MCF 10A (cell line): ENCODE results near the gene CDKN1A. TPM values are rescaled to one million over a fixed set of nuclear protein-coding genes. Genes with fewer than 3 reads are reported as not detected.

ENCODE experiments used
- BruUV-seq: library from RNA; stranded (reverse); fragments of 400-500 nt; replicated peaks from 2 replicates; lab custom pipeline; 2021; lab: Mats Ljungman, UMichigan
- CTCF ChIA-PET: fragments of 300-600 bp; sonication (Branson Sonifier 250); formaldehyde crosslinking; extraction: SDS; loops from one replicate; lab custom pipeline; 2021; ENCODE audit warnings: antibody characterized with exemption, inconsistent platforms; lab: Yijun Ruan, JAX
- POLR2A ChIA-PET: fragments of 300-600, 350-650 bp; sonication (Branson Sonifier 250); formaldehyde crosslinking; extraction: SDS; loops from one replicate; lab custom pipeline; 2020; ENCODE audit warnings: antibody characterized with exemption, inconsistent platforms; lab: Yijun Ruan, JAX
- DNase-seq: peaks from one replicate; pipeline ENCODE4 v3.0.0-alpha.2; 2018; ENCODE audit not compliant: unreplicated experiment
- H3K27ac Mint-ChIP-seq: one replicate; pipeline ENCODE4 v1.8.0; 2022; ENCODE audit warnings: mild to moderate bottlenecking, low read depth, mixed read lengths; ENCODE audit not compliant: unreplicated experiment
- H3K27me3 Mint-ChIP-seq: one replicate; pipeline ENCODE4 v1.8.0; 2022; ENCODE audit warnings: mixed read lengths; ENCODE audit not compliant: insufficient read depth, unreplicated experiment
- H3K36me3 Mint-ChIP-seq: one replicate; pipeline ENCODE4 v1.8.0; 2022; ENCODE audit warnings: mild to moderate bottlenecking, moderate library complexity, mixed read lengths; ENCODE audit not compliant: insufficient read depth, unreplicated experiment
- H3K4me1 Mint-ChIP-seq: one replicate; pipeline ENCODE4 v1.8.0; 2022; ENCODE audit warnings: mixed read lengths; ENCODE audit not compliant: insufficient read depth, unreplicated experiment
- H3K4me3 Mint-ChIP-seq: one replicate; pipeline ENCODE4 v1.8.0; 2022; ENCODE audit warnings: mild to moderate bottlenecking, moderate library complexity, mixed read lengths; ENCODE audit not compliant: unreplicated experiment
- H3K9me3 Mint-ChIP-seq: one replicate; pipeline ENCODE4 v1.8.0; 2022; ENCODE audit warnings: mixed read lengths; ENCODE audit not compliant: unreplicated experiment
- intact Hi-C: fragments of 100-400 bp; cut with micrococcal nuclease; formaldehyde crosslinking; loops from 2 replicates; pipeline ENCODE4 v1.14.1; 2022
- total RNA-seq: library from RNA; stranded (reverse); gene quantifications from 2 replicates; pipeline ENCODE4 v1.2.3, GENCODE V29; 2022
- TF ChIP-seq, protein P1 (sequence below): fragments of 200-600 bp; IDR thresholded peaks from one replicate; pipeline ENCODE4 v1.8.0; 2022; ENCODE audit warnings: antibody characterized with exemption, mild to moderate bottlenecking; ENCODE audit not compliant: unreplicated experiment

The CDKN1A gene
- total RNA-seq, 1 experiment from 2014 or later: 407 TPM

- DNase-seq: no peak
- Mint-ChIP-seq H3K27ac (no peak overlapping the region), H3K9me3 (no peaks in the 10 kb centered on the region), H3K4me3 (no peak overlapping the region), H3K4me1 (peaks cover 12% of the 10 kb centered on the region), H3K27me3 (no peaks in the 10 kb centered on the region), H3K36me3 (no peaks in the 10 kb centered on the region)
- no TSS peak for BruUV-seq
- intact Hi-C loops: no loop called here
- ChIA-PET POLR2A (interaction anchor here (0.6 to 1.3 kb wide), 3 partner anchors 15 to 134 kb away, joined by 3 to 6 read pairs (median 3); no protein-coding TSS in a partner anchor), CTCF (interaction anchor here (1.1 kb wide), 1 partner anchor 107 kb away, joined by 3 read pairs; no protein-coding TSS in a partner anchor)
- TF ChIP-seq, protein P1, sequence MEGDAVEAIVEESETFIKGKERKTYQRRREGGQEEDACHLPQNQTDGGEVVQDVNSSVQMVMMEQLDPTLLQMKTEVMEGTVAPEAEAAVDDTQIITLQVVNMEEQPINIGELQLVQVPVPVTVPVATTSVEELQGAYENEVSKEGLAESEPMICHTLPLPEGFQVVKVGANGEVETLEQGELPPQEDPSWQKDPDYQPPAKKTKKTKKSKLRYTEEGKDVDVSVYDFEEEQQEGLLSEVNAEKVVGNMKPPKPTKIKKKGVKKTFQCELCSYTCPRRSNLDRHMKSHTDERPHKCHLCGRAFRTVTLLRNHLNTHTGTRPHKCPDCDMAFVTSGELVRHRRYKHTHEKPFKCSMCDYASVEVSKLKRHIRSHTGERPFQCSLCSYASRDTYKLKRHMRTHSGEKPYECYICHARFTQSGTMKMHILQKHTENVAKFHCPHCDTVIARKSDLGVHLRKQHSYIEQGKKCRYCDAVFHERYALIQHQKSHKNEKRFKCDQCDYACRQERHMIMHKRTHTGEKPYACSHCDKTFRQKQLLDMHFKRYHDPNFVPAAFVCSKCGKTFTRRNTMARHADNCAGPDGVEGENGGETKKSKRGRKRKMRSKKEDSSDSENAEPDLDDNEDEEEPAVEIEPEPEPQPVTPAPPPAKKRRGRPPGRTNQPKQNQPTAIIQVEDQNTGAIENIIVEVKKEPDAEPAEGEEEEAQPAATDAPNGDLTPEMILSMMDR: no peak
Measured at GRCh38 chr6:36730424-36731380, 52.2 kb downstream of the CDKN1A start.

GRCh38 chr6:36731622-36732310 lies 53.3 kb downstream of the CDKN1A start:
- no peaks in the 10 kb centered on the region for H3K36me3 Mint-ChIP-seq
- ChIA-PET CTCF (interaction anchor here (0.7 to 1.5 kb wide), 3 partner anchors 9 to 152 kb away, joined by 3 to 6 read pairs (median 3); no protein-coding TSS in a partner anchor), POLR2A (interaction anchor here (1.3 kb wide), 1 partner anchor 16 kb away, joined by 6 read pairs; no protein-coding TSS in a partner anchor)
- no peak overlapping the region for H3K27ac Mint-ChIP-seq
- intact Hi-C loops: no loop called here
- DNase-seq: no peak
- TF ChIP-seq, protein P1: no peak
- H3K4me3 Mint-ChIP-seq: no peak overlapping the region
- H3K27me3 Mint-ChIP-seq: no peaks in the 10 kb centered on the region
- no TSS peak for BruUV-seq
- no peaks in the 10 kb centered on the region for H3K9me3 Mint-ChIP-seq
- H3K4me1 Mint-ChIP-seq: peaks cover 12% of the 10 kb centered on the region

GRCh38 chr6:36733300-36733699 lies 54.8 kb downstream of the CDKN1A start:
- no peak overlapping the region for H3K4me3 Mint-ChIP-seq
- CTCF ChIA-PET: interaction anchor here (0.8 to 1.5 kb wide), 3 partner anchors 11 to 26 kb away, joined by 3 to 5 read pairs (median 3); no protein-coding TSS in a partner anchor
- TF ChIP-seq, protein P1: no peak

More at GRCh38 chr6:36733300-36733699, 54.8 kb downstream of the CDKN1A start:
- no peak for DNase-seq
- Mint-ChIP-seq H3K36me3 (no peaks in the 10 kb centered on the region), H3K27ac (no peak overlapping the region), H3K27me3 (no peaks in the 10 kb centered on the region), H3K4me1 (peaks cover 6% of the 10 kb centered on the region), H3K9me3 (no peaks in the 10 kb centered on the region)
- POLR2A ChIA-PET: no interaction called here
- no TSS peak for BruUV-seq
- intact Hi-C loops: no loop called here
